ENCODE data around the gene RIBC2.
A peak's percentile ranks its signal among the peaks of the same experiment; 100 is the strongest.

RIBC2 gene

DNA sequence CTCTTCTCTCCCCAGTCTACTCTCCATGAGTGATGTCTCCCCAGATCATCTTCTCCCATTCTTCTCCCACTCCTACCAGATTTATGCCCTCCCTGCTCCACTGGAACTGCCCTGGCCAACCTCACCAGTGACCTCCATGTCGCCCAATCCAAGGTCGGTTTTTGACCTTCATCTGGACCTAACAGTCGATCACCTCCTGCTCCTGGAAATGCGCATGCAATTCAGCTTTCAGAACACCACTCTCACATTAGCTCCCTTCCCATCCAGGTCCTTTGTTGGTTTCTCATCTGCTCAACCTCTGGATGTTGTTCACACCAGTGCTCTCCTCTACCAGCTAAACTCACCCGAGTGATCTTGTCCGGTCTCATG lies 5.3 kb downstream of the RIBC2 start:
- TF ChIP-seq GATA1 (IDR thresholded peaks at IDR 0.05; ENCODE audit: low read depth, low read length) (no peak), POLR2A (IDR thresholded peaks at IDR 0.05; ENCODE audit: low read length) (no peak)
- DNase-seq, result no peak

- no peak for DNase-seq
- no peak for TF ChIP-seq GATA1 (IDR thresholded peaks at IDR 0.05; ENCODE audit: low read depth, low read length)
- no peak for TF ChIP-seq POLR2A (IDR thresholded peaks at IDR 0.05; ENCODE audit: low read length)
These were observed 6.5 kb downstream of the RIBC2 start for GRCh38 chr22:45420011-45420410.

DNA sequence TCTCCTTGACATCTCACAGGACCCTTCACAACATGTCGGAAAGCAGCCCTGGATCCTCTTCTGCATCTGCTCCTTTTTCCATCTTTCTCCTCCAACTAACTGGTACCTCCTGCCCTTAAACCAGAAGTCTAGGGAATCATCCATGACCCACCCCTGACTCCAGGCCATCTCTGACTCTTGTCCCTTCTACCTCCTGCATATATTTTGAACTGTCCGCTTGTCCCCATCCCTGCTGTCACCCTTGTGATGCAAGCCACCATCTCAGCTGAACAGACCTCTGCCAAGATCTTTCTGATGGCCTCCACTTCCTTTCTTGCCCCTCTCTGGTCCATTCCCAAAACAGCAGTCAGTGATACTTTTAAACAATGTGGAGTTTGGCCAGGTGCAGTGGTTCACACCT lies 7.0 kb downstream of the RIBC2 start:
- TF ChIP-seq POLR2A (IDR thresholded peaks at IDR 0.05; ENCODE audit: low read length), result no peak
- TF ChIP-seq GATA1 (IDR thresholded peaks at IDR 0.05; ENCODE audit: low read depth, low read length), result no peak
- DNase-seq, result no peak

- DNase-seq, result no peak
- TF ChIP-seq POLR2A (IDR thresholded peaks at IDR 0.05; ENCODE audit: low read length), result no peak
- TF ChIP-seq GATA1 (IDR thresholded peaks at IDR 0.05; ENCODE audit: low read depth, low read length), result no peak
These were observed 8.0 kb downstream of the RIBC2 start for GRCh38 chr22:45421349-45422055.

- DNase-seq, result no peak
These were observed 8.9 kb downstream of the RIBC2 start for GRCh38 chr22:45422237-45422983.

DNA sequence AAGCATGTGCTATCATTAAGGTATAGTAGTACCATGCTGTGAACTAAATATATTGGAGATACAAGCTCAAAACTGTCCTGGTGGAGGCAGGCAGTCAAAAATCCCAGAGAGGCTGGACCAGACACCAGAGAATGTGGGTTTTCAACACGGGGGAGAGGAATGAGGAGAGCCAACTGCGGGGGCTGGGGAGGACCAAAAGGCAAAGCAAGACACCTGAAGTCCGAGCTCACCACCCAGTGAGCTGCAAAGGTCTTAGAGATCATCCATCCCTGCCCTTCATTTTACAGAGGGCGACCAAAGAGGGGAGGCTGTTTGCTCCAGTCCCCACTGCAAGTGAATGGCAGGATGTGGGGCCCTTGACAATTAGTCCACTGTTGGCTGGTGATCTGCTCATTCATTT lies 10.0 kb downstream of the RIBC2 start:
- no peak for TF ChIP-seq POLR2A (IDR thresholded peaks at IDR 0.05; ENCODE audit: low read length)
- no peak for TF ChIP-seq GATA1 (IDR thresholded peaks at IDR 0.05; ENCODE audit: low read depth, low read length)

More at GRCh38 chr22:45422237-45422983, 8.9 kb downstream of the RIBC2 start:
- TF ChIP-seq POLR2A (IDR thresholded peaks at IDR 0.05; ENCODE audit: low read length) (peak; percentile 17), GATA1 (IDR thresholded peaks at IDR 0.05; ENCODE audit: low read depth, low read length) (no peak)

GRCh38 chr22:45424241-45424731 lies 10.8 kb downstream of the RIBC2 start:
- DNase-seq, result no peak
- TF ChIP-seq POLR2A (IDR thresholded peaks at IDR 0.05; ENCODE audit: low read length) (no peak), GATA1 (IDR thresholded peaks at IDR 0.05; ENCODE audit: low read depth, low read length) (no peak)

More for the DNA sequence above, 10.0 kb downstream of the RIBC2 start:
- no peak for DNase-seq

DNA sequence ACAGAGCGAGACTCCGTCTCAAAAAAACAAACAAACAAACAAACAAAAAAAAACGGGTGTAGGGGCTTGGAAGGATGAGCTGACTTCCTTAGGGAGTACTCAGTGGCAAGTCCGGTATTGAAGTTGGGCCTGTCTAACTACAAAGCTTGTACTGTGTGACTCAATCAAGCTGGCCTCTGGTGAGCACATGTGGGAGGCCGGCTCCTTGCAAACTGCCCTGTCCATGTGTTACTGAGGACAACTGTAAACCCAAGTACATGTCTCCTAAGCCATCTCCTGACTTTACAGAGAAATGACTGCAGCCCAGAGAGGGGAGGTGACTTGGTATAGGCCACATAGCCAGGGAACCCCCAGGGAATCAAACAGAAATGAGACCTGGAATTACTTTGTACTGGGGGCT lies 11.6 kb downstream of the RIBC2 start:
- DNase-seq, result no peak
- TF ChIP-seq POLR2A (IDR thresholded peaks at IDR 0.05; ENCODE audit: low read length) (no peak), GATA1 (IDR thresholded peaks at IDR 0.05; ENCODE audit: low read depth, low read length) (no peak)

- no peak for DNase-seq
- TF ChIP-seq POLR2A (IDR thresholded peaks at IDR 0.05; ENCODE audit: low read length) (peak; percentile 5), GATA1 (IDR thresholded peaks at IDR 0.05; ENCODE audit: low read depth, low read length) (no peak)
These were observed 12.2 kb downstream of the RIBC2 start for GRCh38 chr22:45425531-45426265.

GRCh38 chr22:45426387-45426786 lies 12.9 kb downstream of the RIBC2 start:
- TF ChIP-seq POLR2A (IDR thresholded peaks at IDR 0.05; ENCODE audit: low read length), result no peak
- TF ChIP-seq GATA1 (IDR thresholded peaks at IDR 0.05; ENCODE audit: low read depth, low read length), result no peak
- DNase-seq, result no peak

DNA sequence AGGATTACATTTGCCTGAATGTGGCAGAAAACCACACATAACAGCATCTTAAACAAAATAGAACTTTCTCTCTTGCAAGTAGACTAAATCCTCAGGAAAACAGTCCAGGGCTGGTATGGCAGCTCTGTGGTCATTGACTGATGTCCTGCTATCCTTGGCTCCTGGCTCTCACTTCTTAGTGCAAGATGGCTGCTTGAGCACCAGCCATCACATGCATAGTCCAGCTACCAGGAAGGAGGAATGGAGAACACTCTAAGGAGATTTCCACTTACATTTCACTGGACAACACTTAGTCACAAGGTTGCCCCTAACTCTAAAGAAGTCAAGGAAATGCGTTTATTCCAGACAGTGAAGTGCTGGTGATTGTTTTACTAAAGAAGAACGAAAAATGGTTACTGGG lies 13.6 kb downstream of the RIBC2 start:
- DNase-seq, result no peak
- TF ChIP-seq POLR2A (IDR thresholded peaks at IDR 0.05; ENCODE audit: low read length) (no peak), GATA1 (IDR thresholded peaks at IDR 0.05; ENCODE audit: low read depth, low read length) (no peak)

- no peak for DNase-seq
- TF ChIP-seq GATA1 (IDR thresholded peaks at IDR 0.05; ENCODE audit: low read depth, low read length) (no peak), POLR2A (IDR thresholded peaks at IDR 0.05; ENCODE audit: low read length) (no peak)
These were observed 15.2 kb downstream of the RIBC2 start for GRCh38 chr22:45428391-45429385.

- TF ChIP-seq GATA1 (IDR thresholded peaks at IDR 0.05; ENCODE audit: low read depth, low read length) (no peak), POLR2A (IDR thresholded peaks at IDR 0.05; ENCODE audit: low read length) (no peak)
- DNase-seq, result no peak
These were observed 15.9 kb downstream of the RIBC2 start for GRCh38 chr22:45429424-45429823.

Data from erythroblast (primary cell).